Muscle of back (tissue), 11 donors: Measurements from ENCODE around the gene ABHD12B. TPM values are rescaled to one million over a fixed set of nuclear protein-coding genes. Genes with fewer than 3 reads are reported as not detected.

Experiments used
- DNase-seq, 3 donors: peaks; one replicate each; pipeline versions ENCODE4 v3.0.0 to v3.0.0-alpha.2; 2013
- polyA plus RNA-seq, 10 donors: library from polyadenylated mRNA; unstranded; fragments of 120-200 nt; gene quantifications; one replicate each; pipeline ENCODE4 v1.2.1, GENCODE V29; 2013; ENCODE audit not compliant: insufficient read length in 10 of 10

Gene ABHD12B
- polyA plus RNA-seq, 10 donors, result 0.29 to 2.1 (median 0.90) TPM

- no peak for DNase-seq
Measured at GRCh38 chr14:50837850-50838470, 33.9 kb upstream of the ABHD12B start.

- no peak for DNase-seq
Measured at GRCh38 chr14:50839048-50839447, 32.8 kb upstream of the ABHD12B start.

GRCh38 chr14:50839691-50840090 is 32.2 kb upstream of the ABHD12B start:
- DNase-seq, result no peak

- no peak for DNase-seq
Measured at GRCh38 chr14:50844391-50844790, 27.5 kb upstream of the ABHD12B start.

- DNase-seq, result no peak
Measured at GRCh38 chr14:50845166-50845565, 26.7 kb upstream of the ABHD12B start.

GRCh38 chr14:50846226-50846880 is 25.5 kb upstream of the ABHD12B start:
- DNase-seq, result peak in 1 of 3 donors; percentile 85

- DNase-seq, result no peak
Measured at GRCh38 chr14:50853891-50854290, 18.0 kb upstream of the ABHD12B start.

- no peak for DNase-seq
Measured at GRCh38 chr14:50854521-50854920, 17.3 kb upstream of the ABHD12B start.

- DNase-seq, result no peak
Measured at GRCh38 chr14:50855558-50855957, 16.3 kb upstream of the ABHD12B start.

- DNase-seq, result no peak
Measured at GRCh38 chr14:50856660-50857059, 15.2 kb upstream of the ABHD12B start.

- no peak for DNase-seq
Measured at GRCh38 chr14:50859296-50859624, 12.6 kb upstream of the ABHD12B start.

GRCh38 chr14:50860478-50861086 is 11.3 kb upstream of the ABHD12B start:
- peak; percentile 83 to 92 (median 88) for DNase-seq

GRCh38 chr14:50862036-50862570 is 9.8 kb upstream of the ABHD12B start:
- no peak for DNase-seq

- DNase-seq, result no peak
Measured at GRCh38 chr14:50864237-50864636, 7.6 kb upstream of the ABHD12B start.

- DNase-seq, result no peak
Measured at GRCh38 chr14:50864946-50865345, 6.9 kb upstream of the ABHD12B start.

GRCh38 chr14:50865391-50866076 is 6.3 kb upstream of the ABHD12B start:
- DNase-seq, result no peak

- DNase-seq, result no peak
Measured at GRCh38 chr14:50871228-50871627, 625 bp upstream of the ABHD12B start.

GRCh38 chr14:50874757-50875156 is 2.9 kb downstream of the ABHD12B start:
- no peak for DNase-seq

- no peak for DNase-seq
Measured at GRCh38 chr14:50875359-50876070, 3.7 kb downstream of the ABHD12B start.

GRCh38 chr14:50882932-50883826 is 11.3 kb downstream of the ABHD12B start:
- no peak for DNase-seq

- no peak for DNase-seq
Measured at GRCh38 chr14:50883827-50884197, 12.0 kb downstream of the ABHD12B start.
